KMS-11 (cell line): Measurements from ENCODE around the gene FREM1.

Experiments
- H2AFZ ChIP-seq: fragments of 200-600 bp; sonication (generic); 2 replicates; pipeline ENCODE4 v1.6.1; 2016; ENCODE audit warnings: antibody characterized with exemption, mixed run types, low read depth
- H3K27ac ChIP-seq: fragments of 200-600 bp; sonication (generic); 2 replicates; pipeline ENCODE4 v1.6.1; 2016; ENCODE audit warnings: mild to moderate bottlenecking, mixed run types
- H3K27me3 ChIP-seq: fragments of 200-600 bp; sonication (generic); 2 replicates; pipeline ENCODE4 v1.6.1; 2017; ENCODE audit warnings: mild to moderate bottlenecking, low read depth, mixed run types, moderate library complexity; ENCODE audit not compliant: insufficient read depth
- H3K36me3 ChIP-seq: fragments of 200-600 bp; sonication (generic); 2 replicates; pipeline ENCODE4 v1.6.1; 2017; ENCODE audit warnings: mild to moderate bottlenecking, mixed run types; ENCODE audit not compliant: insufficient read depth
- H3K4me1 ChIP-seq: fragments of 200-600 bp; sonication (generic); 2 replicates; pipeline ENCODE4 v1.6.1; 2016; ENCODE audit warnings: mild to moderate bottlenecking, low read depth, mixed run types; ENCODE audit not compliant: poor library complexity, severe bottlenecking
- H3K4me2 ChIP-seq: fragments of 200-600 bp; sonication (generic); 2 replicates; pipeline ENCODE4 v1.7.0; 2016; ENCODE audit warnings: mild to moderate bottlenecking, mixed run types
- H3K4me3 ChIP-seq: fragments of 200-600 bp; sonication (generic); IDR thresholded peaks from 2 replicates; pipeline ENCODE4 v1.6.1; 2017; ENCODE audit warnings: low read depth, low read length, mixed read lengths; ENCODE audit not compliant: insufficient read depth
- H3K79me2 ChIP-seq: fragments of 200-600 bp; sonication (generic); 2 replicates; pipeline ENCODE4 v1.6.1; 2016; ENCODE audit warnings: low read depth, mixed run types; ENCODE audit not compliant: insufficient read depth
- H3K9ac ChIP-seq: fragments of 200-600 bp; sonication (generic); 2 replicates; pipeline ENCODE4 v1.6.1; 2016; ENCODE audit warnings: mild to moderate bottlenecking, mixed run types
- H4K20me1 ChIP-seq: fragments of 200-600 bp; sonication (generic); 2 replicates; pipeline ENCODE4 v1.6.1; 2016; ENCODE audit warnings: mild to moderate bottlenecking, mixed run types; ENCODE audit not compliant: insufficient read depth
- TF ChIP-seq, protein P1 (sequence below): fragments of 200-600 bp; sonication (generic); conservative IDR thresholded peaks from 2 replicates; pipeline ENCODE4 v1.6.1; 2017; ENCODE audit warnings: low read depth, mild to moderate bottlenecking, antibody characterized with exemption, low read length, moderate library complexity, mixed read lengths

The FREM1 gene

DNA sequence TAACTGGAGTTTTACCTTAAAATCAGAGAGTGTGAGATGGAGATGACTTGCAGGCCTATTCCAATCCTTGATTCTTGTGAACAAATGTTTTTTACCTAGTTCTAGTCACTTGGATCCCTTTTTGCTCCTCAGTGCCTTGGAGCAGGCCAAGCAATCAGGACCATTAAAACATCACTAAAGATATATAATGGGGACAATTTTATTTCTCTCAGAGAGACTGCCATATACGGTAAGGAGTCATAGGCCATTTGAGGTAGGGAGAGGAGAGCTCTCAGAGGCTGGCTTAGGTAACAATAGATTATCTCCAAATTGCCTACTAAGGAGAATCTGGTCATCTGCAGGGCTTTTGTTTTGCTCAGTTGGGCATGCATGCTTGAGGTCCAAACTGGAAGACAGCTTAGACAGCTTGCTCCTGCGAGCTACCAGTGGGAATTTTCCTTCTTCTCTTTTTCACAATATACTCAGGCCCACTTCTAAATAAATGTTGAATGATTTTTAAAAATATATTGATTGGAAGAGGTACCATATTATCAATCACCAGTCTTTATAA lies 44.0 kb downstream of the FREM1 start:
- Histone ChIP-seq H3K27ac (no peak overlapping the region), H3K79me2 (no peaks in the 10 kb centered on the region)

DNA sequence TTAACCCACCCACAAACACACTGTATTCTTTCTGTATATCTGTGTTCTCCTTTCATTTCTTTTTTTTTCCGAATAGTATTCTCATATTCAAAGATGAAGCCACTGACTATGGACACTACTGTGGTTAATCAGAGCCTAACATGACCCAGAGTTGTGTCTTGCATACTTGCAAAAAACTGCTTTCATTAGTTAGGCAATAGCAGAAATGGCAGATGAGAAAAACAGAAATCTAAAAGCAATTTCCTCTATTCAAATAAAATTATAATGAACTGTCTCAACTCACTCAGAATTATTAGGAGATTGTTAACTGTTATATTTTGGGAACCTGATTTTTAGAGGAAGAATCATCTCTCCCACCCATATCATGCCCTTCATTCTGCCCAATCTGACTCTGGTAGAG lies 45.9 kb downstream of the FREM1 start:
- H2AFZ ChIP-seq = no peak overlapping the region
- H3K27ac ChIP-seq = no peak overlapping the region
- no peaks in the 10 kb centered on the region for H3K4me1 ChIP-seq
- H3K4me2 ChIP-seq = no peak overlapping the region
- no peaks in the 10 kb centered on the region for H3K27me3 ChIP-seq
- no peak overlapping the region for H3K9ac ChIP-seq
- no peaks in the 10 kb centered on the region for H4K20me1 ChIP-seq
- TF ChIP-seq, protein P1, sequence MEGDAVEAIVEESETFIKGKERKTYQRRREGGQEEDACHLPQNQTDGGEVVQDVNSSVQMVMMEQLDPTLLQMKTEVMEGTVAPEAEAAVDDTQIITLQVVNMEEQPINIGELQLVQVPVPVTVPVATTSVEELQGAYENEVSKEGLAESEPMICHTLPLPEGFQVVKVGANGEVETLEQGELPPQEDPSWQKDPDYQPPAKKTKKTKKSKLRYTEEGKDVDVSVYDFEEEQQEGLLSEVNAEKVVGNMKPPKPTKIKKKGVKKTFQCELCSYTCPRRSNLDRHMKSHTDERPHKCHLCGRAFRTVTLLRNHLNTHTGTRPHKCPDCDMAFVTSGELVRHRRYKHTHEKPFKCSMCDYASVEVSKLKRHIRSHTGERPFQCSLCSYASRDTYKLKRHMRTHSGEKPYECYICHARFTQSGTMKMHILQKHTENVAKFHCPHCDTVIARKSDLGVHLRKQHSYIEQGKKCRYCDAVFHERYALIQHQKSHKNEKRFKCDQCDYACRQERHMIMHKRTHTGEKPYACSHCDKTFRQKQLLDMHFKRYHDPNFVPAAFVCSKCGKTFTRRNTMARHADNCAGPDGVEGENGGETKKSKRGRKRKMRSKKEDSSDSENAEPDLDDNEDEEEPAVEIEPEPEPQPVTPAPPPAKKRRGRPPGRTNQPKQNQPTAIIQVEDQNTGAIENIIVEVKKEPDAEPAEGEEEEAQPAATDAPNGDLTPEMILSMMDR = no peak
- H3K4me3 ChIP-seq = no peak overlapping the region
- H3K79me2 ChIP-seq = no peaks in the 10 kb centered on the region
- H3K36me3 ChIP-seq = no peaks in the 10 kb centered on the region

More for the DNA sequence above, 44.0 kb downstream of the FREM1 start:
- H3K36me3 ChIP-seq = no peaks in the 10 kb centered on the region
- no peaks in the 10 kb centered on the region for H3K4me1 ChIP-seq
- H3K9ac ChIP-seq = no peak overlapping the region
- no peaks in the 10 kb centered on the region for H4K20me1 ChIP-seq
- TF ChIP-seq, protein P1 = no peak
- H3K27me3 ChIP-seq = no peaks in the 10 kb centered on the region
- H2AFZ ChIP-seq = no peak overlapping the region
- H3K4me2 ChIP-seq = no peak overlapping the region
- no peak overlapping the region for H3K4me3 ChIP-seq

DNA sequence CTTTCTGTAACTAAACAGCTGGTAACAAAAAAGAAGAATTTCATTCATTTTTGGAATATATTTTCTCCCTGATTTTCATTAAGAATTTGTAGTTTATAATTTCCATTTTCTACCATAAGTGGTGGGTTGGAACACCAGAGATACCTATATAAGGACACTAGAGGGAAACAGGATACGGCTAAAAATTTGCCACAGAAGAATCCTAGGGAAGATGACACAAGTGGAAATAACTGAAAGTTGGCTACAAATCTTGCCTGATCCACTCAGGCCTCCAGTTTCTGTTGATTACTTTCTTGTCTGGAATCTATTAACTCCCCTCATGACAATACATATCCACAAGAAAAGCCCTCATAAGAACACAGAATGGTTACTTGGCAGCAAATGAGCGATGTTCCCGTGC lies 46.8 kb downstream of the FREM1 start:
- Histone ChIP-seq H3K79me2 (no peaks in the 10 kb centered on the region), H3K36me3 (no peaks in the 10 kb centered on the region), H3K4me3 (no peak overlapping the region), H2AFZ (no peak overlapping the region), H3K9ac (no peak overlapping the region), H3K4me1 (no peaks in the 10 kb centered on the region), H3K4me2 (no peak overlapping the region), H3K27me3 (no peaks in the 10 kb centered on the region), H3K27ac (no peak overlapping the region), H4K20me1 (no peaks in the 10 kb centered on the region)
- TF ChIP-seq, protein P1 = no peak

DNA sequence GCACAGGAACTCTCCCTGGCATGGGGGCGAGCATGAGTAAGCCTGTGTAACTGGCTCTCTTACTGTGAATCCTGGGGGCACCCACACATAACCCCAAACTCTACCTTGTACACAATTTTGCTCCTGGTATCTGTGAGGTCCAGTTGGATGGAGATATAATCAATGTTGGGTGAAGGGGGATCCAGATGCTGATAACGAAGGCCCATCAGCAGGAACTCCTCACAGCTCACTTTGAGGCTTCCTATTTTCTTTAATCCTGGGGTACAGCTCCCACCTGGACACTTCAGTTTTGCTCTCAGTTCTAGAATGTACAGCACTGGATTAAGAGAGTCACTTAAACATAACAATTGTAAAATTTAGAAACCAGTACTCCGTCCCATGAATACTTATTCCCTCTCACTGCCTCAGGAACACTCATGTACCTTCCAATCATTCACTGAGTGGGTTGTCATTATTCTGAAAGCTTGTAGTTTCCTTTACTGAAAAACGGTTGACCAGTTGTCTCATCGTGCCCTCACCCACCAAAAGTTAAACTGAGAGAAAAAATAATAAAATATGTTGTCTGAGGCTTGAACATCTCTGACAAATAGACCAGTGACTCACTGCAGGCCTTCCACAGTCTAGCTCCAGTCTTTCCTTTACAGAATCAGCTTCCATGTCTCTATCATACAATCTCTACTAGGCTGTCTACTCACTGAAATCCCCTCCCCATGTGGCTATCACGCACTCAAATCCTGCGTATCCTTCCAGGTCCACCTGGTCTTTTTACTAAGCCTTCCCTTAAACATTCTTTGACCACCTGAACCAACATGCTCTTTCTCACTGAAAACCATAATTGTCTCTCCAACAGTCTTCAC lies 52.6 kb downstream of the FREM1 start:
- H3K27ac ChIP-seq = no peak overlapping the region
- no peaks in the 10 kb centered on the region for H3K36me3 ChIP-seq
- no peak overlapping the region for H3K9ac ChIP-seq
- H3K4me1 ChIP-seq = no peaks in the 10 kb centered on the region
- TF ChIP-seq, protein P1 = no peak
- no peaks in the 10 kb centered on the region for H3K27me3 ChIP-seq
- H3K79me2 ChIP-seq = no peaks in the 10 kb centered on the region
- H4K20me1 ChIP-seq = no peaks in the 10 kb centered on the region
- H3K4me3 ChIP-seq = no peak overlapping the region
- no peak overlapping the region for H3K4me2 ChIP-seq
- H2AFZ ChIP-seq = no peak overlapping the region
